ENCODE results near the gene RRN3.
"Not testable (repeated sequence)": the region's sequence is repeated elsewhere in the genome, so short reads cannot be mapped to it uniquely, and the experiment has no call there.

RRN3 gene

DNA sequence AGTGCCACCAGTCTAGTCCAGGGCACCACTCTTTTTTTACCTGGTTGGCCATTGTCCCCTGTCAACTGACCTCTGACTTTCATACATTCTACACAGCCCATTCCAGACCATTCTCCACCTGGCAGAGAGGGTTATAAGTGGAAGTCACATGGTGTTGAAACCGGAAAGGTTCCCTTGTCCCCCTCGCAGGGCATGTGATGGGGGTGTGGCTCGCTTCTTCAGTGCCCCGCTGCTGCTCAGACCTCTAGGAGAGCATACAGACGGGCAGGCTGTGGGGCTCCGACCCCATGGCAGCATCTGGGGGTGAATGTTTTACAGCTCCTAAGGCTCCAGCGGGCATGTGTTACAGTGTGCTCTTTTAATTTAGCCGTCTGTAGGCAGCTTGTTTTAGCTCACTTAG is 67.0 kb downstream of the RRN3 start:
- not testable (repeated sequence) for DNase-seq

DNA sequence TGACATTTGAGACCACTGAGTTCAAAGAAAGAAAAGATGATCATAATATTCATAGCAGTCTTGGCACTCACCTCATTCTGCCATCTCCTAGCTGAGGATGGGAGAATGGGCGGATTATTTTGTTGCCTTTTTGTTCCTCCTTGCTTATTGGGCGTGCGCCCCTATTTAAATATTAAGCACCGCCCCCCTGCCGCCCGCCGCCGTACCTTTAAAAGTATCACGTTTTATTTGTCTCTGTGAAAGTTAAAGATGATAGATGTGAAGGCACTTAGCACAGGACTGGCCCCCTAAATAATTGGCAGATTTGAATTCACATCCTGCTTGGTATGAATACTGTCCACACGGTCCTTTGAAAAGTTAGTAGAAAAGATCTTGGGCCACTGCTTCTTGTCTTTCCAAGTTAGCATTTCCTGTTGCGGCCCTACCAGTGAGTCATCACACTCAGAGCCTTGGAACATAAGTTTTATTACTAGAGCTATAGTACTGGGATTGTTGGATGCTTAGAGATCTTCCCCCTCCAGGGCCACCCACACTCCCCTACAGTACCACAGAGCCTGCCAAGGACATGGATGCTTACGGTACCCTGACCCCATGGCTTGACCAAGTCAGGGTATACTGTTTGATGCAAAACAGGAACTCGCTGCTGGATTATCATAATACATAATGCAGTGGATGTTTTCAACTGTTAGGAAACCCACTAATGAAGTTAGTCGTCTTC is 68.7 kb downstream of the RRN3 start:
- not testable (repeated sequence) for DNase-seq

DNA sequence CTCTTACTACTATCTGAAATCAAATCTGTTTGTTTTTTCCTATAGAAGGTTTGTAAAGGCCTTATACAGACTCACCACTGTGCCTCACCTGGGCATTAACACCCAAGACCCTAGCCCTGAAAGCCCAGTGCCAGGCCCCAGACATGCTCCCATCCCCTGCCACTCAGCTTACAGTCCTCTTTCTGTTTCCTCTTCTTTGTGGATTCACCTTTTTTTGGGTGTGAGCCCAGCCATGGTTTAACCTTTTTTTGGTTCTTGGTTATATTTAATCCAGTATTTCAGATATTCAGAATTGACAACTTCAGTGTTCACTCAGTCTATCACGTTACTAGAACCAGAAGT is 69.2 kb downstream of the RRN3 start:
- not testable (repeated sequence) for DNase-seq

DNA sequence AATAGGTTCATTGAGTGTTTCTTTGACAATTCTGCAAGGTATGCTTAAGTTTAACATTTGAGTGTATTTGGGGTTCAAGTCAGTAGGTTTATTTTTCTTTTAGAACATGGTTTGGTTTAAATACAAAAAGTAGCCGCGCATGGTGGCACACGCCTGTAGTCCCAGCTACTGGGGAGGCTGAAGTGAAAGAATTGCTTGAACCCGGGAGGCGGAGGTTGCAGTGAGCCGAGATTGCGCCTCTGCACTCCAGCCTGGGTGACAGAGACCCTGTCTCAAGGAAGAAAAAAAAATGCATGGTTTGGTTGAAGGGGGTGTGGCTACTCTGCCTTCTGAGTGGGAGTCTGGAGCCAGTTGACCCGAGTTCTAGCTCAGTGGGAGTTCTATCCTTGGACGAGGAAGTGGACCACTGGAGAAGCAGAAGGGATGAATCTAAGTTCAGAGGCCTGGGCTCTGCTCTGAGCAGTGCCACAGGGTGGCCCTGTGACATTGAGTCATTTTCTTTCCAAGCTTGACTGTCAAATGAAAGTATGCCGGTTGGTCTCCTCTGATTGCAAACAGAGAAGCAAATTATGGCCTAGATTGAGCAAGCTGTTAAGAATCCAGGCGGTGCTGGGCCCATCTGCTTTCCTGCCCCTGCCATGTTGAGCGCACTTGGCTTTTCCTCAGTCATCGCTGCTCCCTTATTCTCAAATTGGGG is 70.5 kb downstream of the RRN3 start:
- not testable (repeated sequence) for DNase-seq

DNA sequence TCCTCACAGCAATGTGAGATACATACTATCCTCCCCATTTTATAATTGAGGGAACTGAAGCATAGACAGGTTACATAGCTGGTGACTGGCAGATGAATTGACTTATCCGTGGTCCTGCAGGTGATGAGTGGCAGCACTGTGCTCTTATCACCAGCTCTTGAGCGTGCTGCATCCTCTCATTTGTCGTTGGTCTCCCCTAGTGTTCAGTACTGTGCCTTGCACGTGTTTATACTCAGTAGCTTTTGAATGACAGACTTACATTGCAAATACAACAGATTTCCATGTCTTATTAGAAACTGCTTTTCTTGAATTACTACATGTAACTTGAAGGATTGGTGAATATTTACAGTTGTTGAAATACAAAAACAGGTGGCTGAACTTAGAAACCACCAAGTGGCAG is 71.9 kb downstream of the RRN3 start:
- DNase-seq = peak; percentile 43 to 65

DNA sequence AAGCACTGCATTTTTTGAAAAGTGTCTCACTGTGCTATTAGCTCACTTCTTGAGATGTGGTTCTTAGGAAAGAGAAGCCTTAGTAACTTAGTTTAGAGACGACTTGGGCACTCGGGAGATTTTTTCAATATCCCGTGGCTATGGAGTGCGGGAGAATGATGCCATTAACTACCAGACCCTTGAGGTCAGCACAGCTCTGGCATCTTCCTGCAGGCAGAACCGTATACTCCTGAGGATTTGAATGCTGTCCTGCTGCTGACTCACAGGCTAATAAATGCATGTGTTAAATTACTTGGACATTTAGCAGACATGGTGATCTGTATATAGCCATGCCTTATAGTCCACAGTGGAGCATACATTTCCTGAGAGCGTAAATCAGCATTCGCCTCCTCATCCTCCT is 72.6 kb downstream of the RRN3 start:
- DNase-seq = not testable (repeated sequence)

DNA sequence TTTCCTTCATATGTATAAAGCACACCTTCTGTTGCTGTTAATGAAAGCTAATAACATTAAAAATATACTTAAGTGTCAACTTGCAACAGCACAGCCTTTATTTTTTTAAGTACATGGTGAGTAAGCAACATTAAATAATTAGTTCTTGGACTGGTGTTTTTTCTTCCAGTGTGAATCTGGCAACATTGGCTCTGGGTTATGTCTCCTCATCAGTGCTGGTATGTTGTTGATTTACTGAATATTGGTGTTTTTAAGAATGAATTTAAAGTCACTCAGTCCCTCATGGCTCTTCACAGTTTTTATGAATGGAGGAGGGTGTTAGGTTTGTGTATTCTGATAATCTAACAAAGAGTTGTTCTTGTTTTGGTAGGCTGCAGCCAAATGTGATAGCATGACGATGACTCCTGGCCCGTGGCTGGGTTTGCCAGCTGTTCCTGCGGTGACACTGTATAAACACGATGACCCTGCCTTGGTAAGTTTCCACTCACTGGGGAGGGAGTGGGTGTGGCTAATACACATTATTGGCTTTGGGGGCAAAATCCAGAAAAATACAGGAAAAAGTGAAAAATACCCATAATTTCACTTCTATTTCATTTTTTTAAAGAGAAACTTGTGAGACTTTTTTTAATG is 77.0 kb downstream of the RRN3 start:
- DNase-seq = peak; percentile 13 to 27

DNA sequence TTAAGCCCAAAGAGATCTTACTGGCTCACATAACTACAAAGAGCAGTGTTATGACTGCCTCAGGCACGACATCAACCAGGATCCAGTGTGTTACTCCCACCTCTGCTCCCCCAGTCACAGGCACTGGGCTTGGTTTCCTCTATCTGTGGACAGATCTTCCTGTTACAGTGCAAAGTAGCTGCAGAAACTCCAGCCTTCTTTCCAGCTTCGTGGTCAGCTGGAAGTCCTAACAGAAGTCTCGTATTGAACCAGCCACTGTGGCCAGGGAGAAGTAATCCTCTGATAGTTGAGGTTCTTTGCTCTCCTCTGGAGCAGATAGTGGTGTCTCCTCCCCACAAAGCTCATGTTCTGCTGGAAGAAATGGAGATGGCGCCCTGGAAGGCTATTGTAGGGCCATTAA is 77.7 kb downstream of the RRN3 start:
- DNase-seq = not testable (repeated sequence)

DNA sequence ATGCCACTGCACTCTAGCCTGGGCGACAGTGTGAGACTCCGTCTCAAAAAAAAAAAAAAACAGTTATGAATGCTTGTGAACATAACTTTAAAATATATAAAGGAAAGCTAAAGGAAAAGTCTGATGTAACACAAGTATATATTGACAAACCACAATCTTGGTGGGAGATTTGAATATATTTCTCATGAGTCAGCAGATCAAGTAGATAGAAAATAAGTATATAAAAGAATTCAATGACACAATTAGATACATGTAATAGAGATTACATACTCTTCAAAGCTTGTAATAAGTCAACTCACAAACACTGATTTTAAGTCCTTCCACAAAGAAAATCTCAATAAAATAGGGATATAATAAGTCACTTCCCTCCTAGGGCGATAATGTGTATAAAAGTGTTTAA is 78.4 kb downstream of the RRN3 start:
- not testable (repeated sequence) for DNase-seq

DNA sequence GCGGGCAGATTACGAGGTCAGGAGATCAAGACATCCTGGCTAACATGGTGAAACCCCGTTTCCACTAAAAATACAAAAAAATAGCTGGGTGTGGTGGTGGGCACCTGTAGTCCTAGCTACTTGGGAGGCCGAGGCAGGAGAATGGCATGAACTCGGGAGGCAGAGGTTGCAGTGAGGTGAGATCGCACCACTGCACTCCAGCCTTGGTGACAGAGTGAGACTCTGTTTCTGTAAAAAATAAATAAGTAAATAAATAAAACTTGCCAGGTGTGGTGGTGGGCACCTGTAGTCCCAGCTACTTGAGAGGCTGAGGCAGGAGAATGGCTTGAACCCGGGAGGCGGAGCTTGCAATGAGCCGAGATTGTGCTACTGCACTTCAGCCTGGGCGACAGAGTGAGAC is 81.1 kb downstream of the RRN3 start:
- DNase-seq = not testable (repeated sequence)
